NCI-H774 (cell line): ENCODE results near the gene CDHR5.

Source experiments
- DNase-seq: peaks from one replicate; lab custom pipeline; 2025; lab: John Stamatoyannopoulos, UW

Gene CDHR5

DNA sequence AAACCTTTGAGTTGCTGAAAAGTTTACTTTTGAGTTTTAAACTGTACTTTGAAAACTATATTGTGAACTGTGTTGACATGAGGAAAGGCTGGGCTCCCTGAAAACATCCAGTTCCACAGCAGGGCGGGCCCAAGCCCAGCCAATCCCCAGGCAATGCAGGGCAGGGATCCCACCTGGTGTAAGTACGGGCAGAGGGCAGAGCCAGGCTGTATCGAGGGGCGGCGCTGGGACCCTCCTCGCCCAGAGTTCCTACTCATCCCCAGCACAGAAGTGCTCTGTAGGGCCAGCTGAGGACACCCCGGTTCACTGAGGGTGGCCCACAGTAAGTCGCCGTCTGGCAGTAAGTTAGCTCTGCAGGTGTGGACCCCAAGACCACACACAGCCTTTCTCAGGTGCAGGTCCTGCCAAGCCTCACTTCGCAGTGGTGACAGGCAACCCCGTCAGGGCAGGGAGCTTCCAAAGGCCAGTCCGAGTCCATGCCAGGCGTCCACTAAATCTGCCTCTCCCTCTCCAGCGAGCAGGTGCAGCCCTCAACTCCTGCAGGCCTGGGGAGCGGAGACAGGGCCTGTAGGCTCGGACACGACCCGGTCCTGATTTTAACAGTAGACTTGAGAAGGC is 57.6 kb downstream of the CDHR5 start:
- no peak for DNase-seq
